Measurements from ENCODE around the gene CHIC2. TPM values are rescaled to one million over a fixed set of nuclear protein-coding genes. Genes with fewer than 3 reads are reported as not detected.
A peak's percentile ranks its signal among the peaks of the same experiment; 100 is the strongest.
"Not testable (repeated sequence)": the region's sequence is repeated elsewhere in the genome, so short reads cannot be mapped to it uniquely, and the experiment has no call there.

Gene CHIC2
- total RNA-seq, 1 experiment from 2014 or later = 11.0 TPM

GRCh38 chr4:54064317-54065111, at the start of gene CHIC2 (continued):
- TF ChIP-seq, protein P1, sequence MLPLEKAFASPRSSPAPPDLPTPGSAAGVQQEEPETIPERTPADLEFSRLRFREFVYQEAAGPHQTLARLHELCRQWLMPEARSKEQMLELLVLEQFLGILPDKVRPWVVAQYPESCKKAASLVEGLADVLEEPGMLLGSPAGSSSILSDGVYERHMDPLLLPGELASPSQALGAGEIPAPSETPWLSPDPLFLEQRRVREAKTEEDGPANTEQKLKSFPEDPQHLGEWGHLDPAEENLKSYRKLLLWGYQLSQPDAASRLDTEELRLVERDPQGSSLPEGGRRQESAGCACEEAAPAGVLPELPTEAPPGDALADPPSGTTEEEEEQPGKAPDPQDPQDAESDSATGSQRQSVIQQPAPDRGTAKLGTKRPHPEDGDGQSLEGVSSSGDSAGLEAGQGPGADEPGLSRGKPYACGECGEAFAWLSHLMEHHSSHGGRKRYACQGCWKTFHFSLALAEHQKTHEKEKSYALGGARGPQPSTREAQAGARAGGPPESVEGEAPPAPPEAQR (CRISPR knock-in tag; IDR thresholded peaks at IDR 0.05) = no peak
- TF ChIP-seq ATF3 (CRISPR knock-in tag; conservative IDR thresholded peaks at IDR 0.05) = no peak
- no peak for TF ChIP-seq TCF7 (CRISPR knock-in tag; IDR thresholded peaks at IDR 0.05; ENCODE audit: low read depth)
- TF ChIP-seq MXD4 (CRISPR knock-in tag; IDR thresholded peaks at IDR 0.05; ENCODE audit: borderline replicate concordance) = no peak
- TF ChIP-seq NR3C1 (CRISPR knock-in tag; conservative IDR thresholded peaks at IDR 0.05; ENCODE audit: low read depth) = no peak
- no peak for TF ChIP-seq ZNF425 (CRISPR knock-in tag; conservative IDR thresholded peaks at IDR 0.05)
- TF ChIP-seq, protein P2, sequence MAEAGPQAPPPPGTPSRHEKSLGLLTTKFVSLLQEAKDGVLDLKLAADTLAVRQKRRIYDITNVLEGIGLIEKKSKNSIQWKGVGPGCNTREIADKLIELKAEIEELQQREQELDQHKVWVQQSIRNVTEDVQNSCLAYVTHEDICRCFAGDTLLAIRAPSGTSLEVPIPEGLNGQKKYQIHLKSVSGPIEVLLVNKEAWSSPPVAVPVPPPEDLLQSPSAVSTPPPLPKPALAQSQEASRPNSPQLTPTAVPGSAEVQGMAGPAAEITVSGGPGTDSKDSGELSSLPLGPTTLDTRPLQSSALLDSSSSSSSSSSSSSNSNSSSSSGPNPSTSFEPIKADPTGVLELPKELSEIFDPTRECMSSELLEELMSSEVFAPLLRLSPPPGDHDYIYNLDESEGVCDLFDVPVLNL (CRISPR knock-in tag; IDR thresholded peaks at IDR 0.05; ENCODE audit: borderline replicate concordance, low read depth) = no peak
- TF ChIP-seq NR1H2 (CRISPR knock-in tag; IDR thresholded peaks at IDR 0.05) = no peak
- TF ChIP-seq ZBTB21 (CRISPR knock-in tag; IDR thresholded peaks at IDR 0.05; ENCODE audit: borderline replicate concordance) = no peak
- TF ChIP-seq, protein P3, sequence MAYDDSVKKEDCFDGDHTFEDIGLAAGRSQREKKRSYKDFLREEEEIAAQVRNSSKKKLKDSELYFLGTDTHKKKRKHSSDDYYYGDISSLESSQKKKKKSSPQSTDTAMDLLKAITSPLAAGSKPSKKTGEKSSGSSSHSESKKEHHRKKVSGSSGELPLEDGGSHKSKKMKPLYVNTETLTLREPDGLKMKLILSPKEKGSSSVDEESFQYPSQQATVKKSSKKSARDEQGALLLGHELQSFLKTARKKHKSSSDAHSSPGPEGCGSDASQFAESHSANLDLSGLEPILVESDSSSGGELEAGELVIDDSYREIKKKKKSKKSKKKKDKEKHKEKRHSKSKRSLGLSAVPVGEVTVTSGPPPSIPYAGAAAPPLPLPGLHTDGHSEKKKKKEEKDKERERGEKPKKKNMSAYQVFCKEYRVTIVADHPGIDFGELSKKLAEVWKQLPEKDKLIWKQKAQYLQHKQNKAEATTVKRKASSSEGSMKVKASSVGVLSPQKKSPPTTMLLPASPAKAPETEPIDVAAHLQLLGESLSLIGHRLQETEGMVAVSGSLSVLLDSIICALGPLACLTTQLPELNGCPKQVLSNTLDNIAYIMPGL (CRISPR knock-in tag; IDR thresholded peaks at IDR 0.05) = peak; percentile 79; the same call in 1 of the 2 replicates
- no peak for TF ChIP-seq OVOL2 (CRISPR knock-in tag; IDR thresholded peaks at IDR 0.05; ENCODE audit: borderline replicate concordance)
- TF ChIP-seq, protein P4, sequence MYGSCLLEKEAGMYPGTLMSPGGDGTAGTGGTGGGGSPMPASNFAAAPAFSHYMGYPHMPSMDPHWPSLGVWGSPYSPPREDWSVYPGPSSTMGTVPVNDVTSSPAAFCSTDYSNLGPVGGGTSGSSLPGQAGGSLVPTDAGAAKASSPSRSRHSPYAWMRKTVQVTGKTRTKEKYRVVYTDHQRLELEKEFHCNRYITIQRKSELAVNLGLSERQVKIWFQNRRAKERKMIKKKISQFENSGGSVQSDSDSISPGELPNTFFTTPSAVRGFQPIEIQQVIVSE (CRISPR knock-in tag; IDR thresholded peaks at IDR 0.05; ENCODE audit: borderline replicate concordance) = no peak
- TF ChIP-seq NR2C2 (CRISPR knock-in tag; IDR thresholded peaks at IDR 0.05) = no peak

DNA sequence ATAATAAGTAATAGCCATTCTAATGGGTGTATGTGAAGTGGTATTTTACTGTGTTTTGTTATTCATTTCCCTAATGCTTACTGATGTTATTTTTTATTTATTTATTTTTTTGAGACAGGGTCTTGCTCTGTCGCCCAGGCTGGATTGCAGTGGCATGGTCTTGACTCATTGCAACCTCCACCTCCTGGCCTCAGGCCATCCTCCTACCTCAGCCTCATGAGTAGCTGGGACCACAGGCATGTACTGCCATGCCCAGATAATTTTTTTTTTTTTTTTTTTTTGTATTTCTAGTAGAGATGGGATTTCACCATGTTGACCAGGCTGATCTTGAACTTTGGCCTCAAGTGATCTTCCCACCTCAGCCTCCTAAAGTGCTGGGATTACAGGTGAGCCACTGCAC, 48.8 kb upstream of the CHIC2 start:
- H3K36me3 Mint-ChIP-seq; H3K9me3 Mint-ChIP-seq; DNase-seq (ENCODE audit: low spot score); H3K4me3 Mint-ChIP-seq; H3K27ac Mint-ChIP-seq; ATAC-seq; POLR2A ChIA-PET; CTCF ChIA-PET: not testable (repeated sequence)
- peaks cover 24% of the 10 kb centered on the region for H3K4me1 Mint-ChIP-seq
- H3K27me3 Mint-ChIP-seq (ENCODE audit: low read depth) = peaks cover 45% of the 10 kb centered on the region

- ATAC-seq (no peak), DNase-seq (ENCODE audit: low spot score) (no peak)
- TF ChIP-seq, protein P5, sequence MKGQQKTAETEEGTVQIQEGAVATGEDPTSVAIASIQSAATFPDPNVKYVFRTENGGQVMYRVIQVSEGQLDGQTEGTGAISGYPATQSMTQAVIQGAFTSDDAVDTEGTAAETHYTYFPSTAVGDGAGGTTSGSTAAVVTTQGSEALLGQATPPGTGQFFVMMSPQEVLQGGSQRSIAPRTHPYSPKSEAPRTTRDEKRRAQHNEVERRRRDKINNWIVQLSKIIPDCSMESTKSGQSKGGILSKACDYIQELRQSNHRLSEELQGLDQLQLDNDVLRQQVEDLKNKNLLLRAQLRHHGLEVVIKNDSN (CRISPR knock-in tag; IDR thresholded peaks at IDR 0.05) = no peak
- Mint-ChIP-seq H3K4me1 (peaks cover 51% of the 10 kb centered on the region), H3K27ac (no peak overlapping the region), H3K36me3 (no peaks in the 10 kb centered on the region), H3K4me3 (peak overlapping the region; percentile 71), H3K27me3 (ENCODE audit: low read depth) (peaks cover 75% of the 10 kb centered on the region), H3K9me3 (no peaks in the 10 kb centered on the region)
- POLR2A ChIA-PET = interaction anchor here (0.6 kb wide), 2 partner anchors 183 to 790 kb away, joined by 3 to 10 read pairs; no protein-coding TSS in a partner anchor
- CTCF ChIA-PET = interaction anchor here (1.1 to 4.5 kb wide), 4 partner anchors 10 to 180 kb away, joined by 4 to 44 read pairs (median 5); partner anchors contain the start of gene GSX2
Observed at GRCh38 chr4:54110019-54110416, 45.6 kb upstream of the CHIC2 start.

Measured in WTC11 (cell line).